WTC11 (cell line): Measurements from ENCODE around the gene PRSS33. TPM values are rescaled to one million over a fixed set of nuclear protein-coding genes. Genes with fewer than 3 reads are reported as not detected.

Experiments
- ATAC-seq: fragments of 200-7000 bp; cut with Tn5 transposase; 2 replicates; pipeline ENCODE4 v1.10.0; 2021; ENCODE audit warnings: mild to moderate bottlenecking, moderate library complexity
- CTCF ChIA-PET: fragments of 300-600 bp; sonication (Branson Sonifier 250); formaldehyde crosslinking; loops from one replicate; lab custom pipeline; 2021; ENCODE audit warnings: antibody characterized with exemption; lab: Charles Lee
- POLR2A ChIA-PET: fragments of 350-600 bp; sonication (Branson Sonifier 250); formaldehyde crosslinking; loops from one replicate; lab custom pipeline; 2021; ENCODE audit warnings: antibody characterized with exemption; lab: Charles Lee
- DNase-seq: peaks from one replicate; pipeline ENCODE4 v3.0.0; 2021; ENCODE audit warnings: low spot score
- H3K27ac Mint-ChIP-seq: 2 replicates; pipeline ENCODE4 v1.8.0; 2021; ENCODE audit warnings: mixed read lengths
- H3K27me3 Mint-ChIP-seq: 2 replicates; pipeline ENCODE4 v1.8.0; 2021; ENCODE audit warnings: low read depth, mild to moderate bottlenecking, moderate library complexity, mixed read lengths
- H3K36me3 Mint-ChIP-seq: 2 replicates; pipeline ENCODE4 v1.8.0; 2021; ENCODE audit warnings: mixed read lengths
- H3K4me1 Mint-ChIP-seq: 2 replicates; pipeline ENCODE4 v1.8.0; 2022; ENCODE audit warnings: mixed read lengths
- H3K4me3 Mint-ChIP-seq: 2 replicates; pipeline ENCODE4 v1.8.0; 2021; ENCODE audit warnings: mild to moderate bottlenecking, moderate library complexity, mixed read lengths
- H3K9me3 Mint-ChIP-seq: 2 replicates; pipeline ENCODE4 v1.8.0; 2021; ENCODE audit warnings: mixed read lengths
- MXD4 ChIP-seq: fragments of 250-450 bp; sonication (Bioruptor Pico); IDR thresholded peaks from 2 replicates; pipeline ENCODE4 v1.8.0; 2021; ENCODE audit warnings: mild to moderate bottlenecking, moderate library complexity, borderline replicate concordance
- ZNF121 ChIP-seq: sonication (generic); formaldehyde crosslinking; IDR thresholded peaks from 2 replicates; pipeline ENCODE4 v1.8.0; 2023; ENCODE audit warnings: missing genetic modification reagents
- ZNF423 ChIP-seq: fragments of 250-450 bp; sonication (Bioruptor Pico); IDR thresholded peaks from 2 replicates; pipeline ENCODE4 v2.1.2; 2022; ENCODE audit warnings: mild to moderate bottlenecking, moderate library complexity
- total RNA-seq: library from RNA; stranded (reverse); gene quantifications from 3 replicates; pipeline ENCODE4 v1.2.3, GENCODE V29; 2021

Gene PRSS33
- total RNA-seq, 1 experiment from 2014 or later, result 0.24 TPM

GRCh38 chr16:2734844-2735515 is 52.4 kb downstream of the PRSS33 start:
- no peak for TF ChIP-seq ZNF121 (CRISPR knock-in tag)
- no peak for TF ChIP-seq MXD4 (CRISPR knock-in tag)
- no peak for TF ChIP-seq ZNF423 (CRISPR knock-in tag)
- H3K4me1 Mint-ChIP-seq, result no peaks in the 10 kb centered on the region
- no peak for ATAC-seq
- H3K9me3 Mint-ChIP-seq, result no peaks in the 10 kb centered on the region
- ChIA-PET POLR2A (interaction anchor here (1.5 kb wide), 1 partner anchor 17 kb away, joined by 3 read pairs; no protein-coding TSS in a partner anchor), CTCF (no interaction called here)
- H3K4me3 Mint-ChIP-seq, result no peak overlapping the region
- no peak overlapping the region for H3K27ac Mint-ChIP-seq
- DNase-seq, result no peak
- H3K36me3 Mint-ChIP-seq, result no peaks in the 10 kb centered on the region
- peaks cover 7% of the 10 kb centered on the region for H3K27me3 Mint-ChIP-seq

Other genes starting within 250 kb of the PRSS33 start
- gene PDPK1, start 249.5 kb downstream of the PRSS33 start, total RNA-seq, result 25.4 to 31.4 TPM (median 29.6 TPM) in 3 replicates
- gene KCTD5, start 105.0 kb downstream of the PRSS33 start, total RNA-seq, result 24.8 to 27.8 TPM (median 27.2 TPM) in 3 replicates
- 5.1 to 5.4 TPM (median 5.1 TPM) in 3 replicates for gene PRSS27, start 67.3 kb downstream of the PRSS33 start, total RNA-seq
- 769 to 823 TPM (median 815 TPM) in 3 replicates for gene SRRM2, start 34.9 kb downstream of the PRSS33 start, total RNA-seq
- 252 to 267 TPM (median 267 TPM) in 3 replicates for gene ELOB, start 10.3 kb downstream of the PRSS33 start, total RNA-seq
- gene PRSS41, start 10.9 kb upstream of the PRSS33 start, total RNA-seq, result not detected in 3 replicates
- 1.2 to 1.5 TPM (median 1.4 TPM) in 3 replicates for gene PRSS21, start 29.7 kb upstream of the PRSS33 start, total RNA-seq
- not detected in 3 replicates for gene ZG16B, start 42.7 kb upstream of the PRSS33 start, total RNA-seq
- gene PRSS22, start 70.6 kb upstream of the PRSS33 start, total RNA-seq, result 2.3 to 3.9 TPM (median 3.0 TPM) in 3 replicates
- gene FLYWCH2, start 95.7 kb upstream of the PRSS33 start, total RNA-seq, result 19.7 to 25.0 TPM (median 20.7 TPM) in 3 replicates
- gene FLYWCH1, start 124.4 kb upstream of the PRSS33 start, total RNA-seq, result 27.2 to 34.2 TPM (median 32.6 TPM) in 3 replicates
- gene KREMEN2, start 176.7 kb upstream of the PRSS33 start, total RNA-seq, result 7.5 to 8.6 TPM (median 8.5 TPM) in 3 replicates
- 21.1 to 32.4 TPM (median 21.5 TPM) in 3 replicates for gene PAQR4, start 181.8 kb upstream of the PRSS33 start, total RNA-seq
- gene PKMYT1, start 192.9 kb upstream of the PRSS33 start, total RNA-seq, result 102 to 120 TPM (median 113 TPM) in 3 replicates
- gene CLDN9, start 225.4 kb upstream of the PRSS33 start, total RNA-seq, result 0.87 to 1.1 TPM (median 0.92 TPM) in 3 replicates
- gene CLDN6, start 230.6 kb upstream of the PRSS33 start, total RNA-seq, result 746 to 778 TPM (median 775 TPM) in 3 replicates
- 78.9 to 87.0 TPM (median 79.5 TPM) in 3 replicates for gene TNFRSF12A, start 232.8 kb upstream of the PRSS33 start, total RNA-seq
- gene HCFC1R1, start 236.4 kb upstream of the PRSS33 start, total RNA-seq, result 76.0 to 84.0 TPM (median 83.2 TPM) in 3 replicates
- 76.5 to 94.2 TPM (median 88.7 TPM) in 3 replicates for gene THOC6, start 236.5 kb upstream of the PRSS33 start, total RNA-seq
- gene BICDL2, start 249.4 kb upstream of the PRSS33 start, total RNA-seq, result 27.3 to 28.5 TPM (median 28.2 TPM) in 3 replicates